DMS153 treated with DMSO at 0.1 percent for 48 hours (cell line): ENCODE measurements around the gene RNASE8.
A peak's percentile ranks its signal among the peaks of the same experiment; 100 is the strongest.
"Not testable (repeated sequence)": the region's sequence is repeated elsewhere in the genome, so short reads cannot be mapped to it uniquely, and the experiment has no call there.

ENCODE experiments used
- DNase-seq: peaks from one replicate; lab custom pipeline; 2025; ENCODE audit not compliant: unreplicated experiment; lab: John Stamatoyannopoulos, UW

RNASE8 gene

DNA sequence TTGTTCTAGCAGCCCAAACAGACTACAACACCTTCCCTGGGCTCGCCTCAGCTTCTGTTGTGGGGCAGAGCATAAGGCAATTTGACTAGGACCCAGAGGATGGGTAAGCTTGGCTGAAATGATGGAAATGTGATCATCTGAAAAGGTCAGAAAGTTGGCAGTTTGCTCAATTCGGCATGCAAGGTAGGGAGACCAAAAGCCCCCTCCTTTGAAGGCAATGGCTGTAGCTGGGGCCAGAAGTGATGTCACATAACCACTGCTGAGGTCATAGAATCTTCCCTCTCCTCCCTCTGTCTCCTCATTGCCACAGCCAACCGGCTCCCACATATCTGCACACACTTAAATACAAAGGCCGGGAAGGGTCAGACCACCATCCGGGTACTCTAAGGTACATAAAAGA is 27.7 kb upstream of the RNASE8 start, which contains the start of gene TPPP2:
TSS of gene TPPP2 (plus strand) at position 301 of the 400 bp plus-strand sequence. CDS start 365 bp downstream, outside the sequence.
- no peak for DNase-seq

DNA sequence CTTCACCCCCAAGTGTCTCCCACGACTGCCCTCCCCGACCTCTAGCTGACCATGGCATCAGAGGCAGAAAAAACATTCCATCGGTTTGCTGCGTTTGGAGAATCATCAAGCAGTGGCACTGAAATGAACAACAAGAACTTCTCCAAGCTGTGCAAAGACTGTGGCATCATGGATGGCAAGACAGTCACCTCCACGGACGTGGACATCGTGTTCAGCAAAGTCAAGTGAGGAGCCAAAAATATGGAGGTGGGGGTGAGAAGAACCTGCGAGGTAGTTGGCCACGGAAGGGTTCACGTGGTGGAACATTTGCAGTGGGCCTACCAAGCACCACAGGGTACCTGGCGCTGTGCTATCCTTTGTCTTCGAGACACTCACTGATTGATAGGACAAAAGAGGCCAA is 27.1 kb upstream of the RNASE8 start:
- no peak for DNase-seq

DNA sequence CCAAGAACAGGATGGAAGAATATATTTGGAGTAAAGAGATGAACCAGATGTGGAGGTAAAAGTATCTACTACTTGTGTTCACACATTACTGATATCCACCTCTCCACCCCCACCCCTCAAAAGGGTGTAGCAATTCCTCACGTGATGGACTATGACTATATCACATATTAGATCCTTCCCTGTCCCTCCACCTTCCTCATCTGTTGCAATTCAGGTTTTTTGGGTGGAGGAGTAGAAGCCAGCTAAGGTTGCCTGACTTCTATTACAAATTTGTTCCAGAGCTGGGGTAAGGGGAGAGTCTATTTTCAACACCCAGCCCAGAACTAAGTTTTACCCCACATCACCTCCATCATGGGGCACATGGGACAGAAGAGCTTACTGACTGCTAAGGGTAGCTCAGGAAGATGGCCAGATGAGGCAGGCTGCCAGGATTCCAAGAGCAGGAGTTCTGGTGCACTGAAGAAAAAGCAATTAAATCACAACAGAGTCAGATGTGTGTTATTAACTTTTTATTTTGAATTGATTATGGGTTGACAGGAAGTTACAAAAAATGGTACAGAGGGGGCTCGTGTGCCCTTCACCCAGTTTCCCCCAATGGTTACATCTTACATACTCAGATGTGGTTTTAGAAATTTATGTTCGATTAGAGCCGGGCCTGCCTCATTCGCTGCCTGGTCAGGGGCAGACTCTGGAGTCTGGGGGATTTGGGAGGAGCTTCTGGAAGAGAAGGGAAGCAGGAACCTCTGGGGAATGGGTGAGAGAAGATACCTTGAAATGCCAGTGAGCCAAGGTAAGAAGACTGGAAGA is 25.1 kb upstream of the RNASE8 start:
- no peak for DNase-seq

DNA sequence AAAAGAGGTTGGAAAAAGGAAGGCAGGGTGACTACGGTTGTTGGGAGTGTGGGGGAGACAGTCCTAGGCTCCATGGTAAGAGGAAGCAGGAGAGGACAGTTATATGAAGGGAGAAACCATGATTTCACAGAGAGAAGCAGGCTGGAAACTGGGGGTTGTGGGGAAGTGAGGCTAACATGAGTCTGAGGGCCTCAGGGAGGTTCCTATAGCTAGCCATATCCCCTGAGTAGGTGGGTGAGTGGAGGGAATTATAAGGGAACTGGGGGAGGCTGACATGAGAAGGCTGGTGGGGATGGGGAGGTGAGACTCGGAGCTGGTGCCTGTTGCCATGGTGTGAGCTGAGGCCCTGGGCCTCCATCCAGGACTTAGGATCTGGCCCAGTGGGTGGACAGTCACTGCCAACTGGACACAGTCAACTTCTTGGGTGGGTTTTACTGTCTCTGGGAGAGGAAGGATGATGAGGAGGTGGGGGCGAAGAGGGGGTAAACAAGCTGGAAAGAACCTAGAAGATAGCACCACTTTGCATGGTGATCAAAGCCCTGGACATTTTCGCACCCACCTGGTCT is 24.4 kb upstream of the RNASE8 start:
- no peak for DNase-seq

DNA sequence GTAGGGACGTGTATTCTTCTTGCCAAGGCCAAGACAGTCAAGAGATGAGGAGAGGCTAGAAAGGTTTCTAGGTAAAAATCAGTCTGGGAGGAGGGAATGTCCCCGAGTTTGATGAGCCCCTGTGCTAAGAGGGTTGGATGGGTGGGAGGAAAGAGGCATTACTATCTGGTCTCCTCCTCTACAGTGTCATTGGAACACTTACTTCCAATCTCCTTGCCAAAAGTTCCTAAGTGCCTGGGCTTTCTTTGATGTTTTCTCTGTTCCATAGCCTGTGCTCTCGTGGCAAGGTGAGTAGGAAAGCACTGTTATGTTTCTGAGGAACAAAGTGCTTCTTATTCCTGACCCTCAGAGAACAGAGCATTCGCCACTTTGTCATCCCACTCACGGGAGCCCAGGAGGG is 22.9 kb upstream of the RNASE8 start, which contains the start of gene RNASE13:
TSS of gene RNASE13 (minus strand) at position 101 of the 400 bp plus-strand sequence. CDS start 519 bp downstream, outside the sequence.
- no peak for DNase-seq

DNA sequence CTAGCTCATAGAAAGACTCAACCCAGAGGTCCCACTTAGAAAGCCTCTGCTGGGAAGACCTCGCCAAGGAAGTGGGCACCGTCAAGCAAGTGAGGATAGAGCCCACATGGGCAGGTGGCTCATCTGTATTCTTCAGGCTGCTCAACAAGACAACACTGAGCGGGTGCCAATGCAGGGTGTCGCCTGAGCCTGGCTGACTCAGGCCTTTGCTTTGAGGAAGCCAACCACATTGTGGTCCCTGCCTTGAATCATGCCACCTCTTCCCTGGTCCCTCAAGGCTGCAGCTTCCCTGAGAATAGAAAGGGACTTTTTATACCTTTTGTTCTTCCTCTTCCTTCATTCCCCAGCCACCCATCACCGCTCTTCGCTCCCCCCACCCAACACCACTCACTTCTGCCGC is 20.9 kb upstream of the RNASE8 start:
- no peak for DNase-seq

DNA sequence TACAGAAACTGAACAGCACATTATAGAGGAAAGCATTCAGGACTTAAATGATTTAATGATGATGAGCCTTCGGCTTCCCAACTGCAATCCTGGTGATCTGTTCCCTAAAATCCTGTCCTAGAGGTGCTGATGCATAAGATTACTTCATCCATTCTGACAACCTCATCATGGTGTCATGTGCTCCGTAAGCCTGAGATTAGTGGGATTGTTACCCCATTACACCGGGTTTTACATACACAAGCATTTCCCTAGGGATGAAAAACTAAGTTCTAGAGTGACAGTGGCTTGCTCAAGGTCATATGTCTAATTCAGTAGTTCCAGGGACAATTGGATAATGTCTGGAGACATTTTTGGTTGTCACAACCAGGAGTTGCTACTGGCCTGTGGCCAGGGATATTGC is 20.5 kb upstream of the RNASE8 start:
- no peak for DNase-seq

DNA sequence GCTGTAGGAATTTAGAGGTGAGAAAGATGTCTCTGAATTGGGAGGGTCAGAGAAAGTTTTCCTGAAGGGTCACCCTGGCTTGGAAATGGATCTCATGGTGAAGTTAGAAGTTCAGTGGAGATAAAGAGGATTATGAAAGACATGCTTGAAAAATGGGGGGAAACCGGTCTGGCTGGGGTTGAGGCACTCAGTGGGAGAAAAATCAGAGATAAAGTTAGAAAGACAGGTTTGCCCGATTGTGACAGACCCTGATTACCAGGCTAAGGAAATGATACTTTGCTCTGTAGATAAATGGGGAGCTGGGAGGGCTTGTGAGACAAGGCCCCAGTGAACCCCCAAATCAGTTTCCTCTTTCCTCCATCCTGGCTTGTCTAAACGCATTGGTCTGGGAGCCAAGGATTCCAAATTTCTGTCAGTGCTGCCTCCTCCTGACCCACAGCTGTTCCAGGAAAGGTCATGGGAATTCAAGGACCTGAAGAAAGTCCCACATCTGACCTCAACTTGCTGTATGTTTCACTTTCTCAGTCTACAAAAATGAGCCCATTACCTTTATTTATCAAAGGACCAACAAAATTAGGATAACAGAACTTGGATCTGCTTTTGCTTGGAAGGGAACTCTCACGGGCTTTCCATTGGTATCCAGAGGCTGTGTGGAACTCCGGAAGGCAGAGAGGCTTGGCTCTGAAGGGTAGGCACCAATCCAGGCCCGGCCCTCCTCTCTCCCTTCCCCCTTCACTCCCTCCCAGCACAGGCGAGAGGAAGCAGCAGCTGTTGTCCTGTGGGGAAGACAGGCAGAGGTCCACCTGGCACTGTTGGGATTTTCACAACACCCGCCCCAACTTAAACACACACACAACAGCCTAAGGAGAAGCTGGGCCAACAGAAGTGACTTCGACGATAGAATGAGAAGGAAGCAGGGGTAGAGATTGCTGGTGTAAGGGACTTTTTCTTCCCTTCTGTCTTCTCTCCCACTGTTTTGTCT is 18.9 kb upstream of the RNASE8 start:
- DNase-seq, result peak; percentile 1

DNA sequence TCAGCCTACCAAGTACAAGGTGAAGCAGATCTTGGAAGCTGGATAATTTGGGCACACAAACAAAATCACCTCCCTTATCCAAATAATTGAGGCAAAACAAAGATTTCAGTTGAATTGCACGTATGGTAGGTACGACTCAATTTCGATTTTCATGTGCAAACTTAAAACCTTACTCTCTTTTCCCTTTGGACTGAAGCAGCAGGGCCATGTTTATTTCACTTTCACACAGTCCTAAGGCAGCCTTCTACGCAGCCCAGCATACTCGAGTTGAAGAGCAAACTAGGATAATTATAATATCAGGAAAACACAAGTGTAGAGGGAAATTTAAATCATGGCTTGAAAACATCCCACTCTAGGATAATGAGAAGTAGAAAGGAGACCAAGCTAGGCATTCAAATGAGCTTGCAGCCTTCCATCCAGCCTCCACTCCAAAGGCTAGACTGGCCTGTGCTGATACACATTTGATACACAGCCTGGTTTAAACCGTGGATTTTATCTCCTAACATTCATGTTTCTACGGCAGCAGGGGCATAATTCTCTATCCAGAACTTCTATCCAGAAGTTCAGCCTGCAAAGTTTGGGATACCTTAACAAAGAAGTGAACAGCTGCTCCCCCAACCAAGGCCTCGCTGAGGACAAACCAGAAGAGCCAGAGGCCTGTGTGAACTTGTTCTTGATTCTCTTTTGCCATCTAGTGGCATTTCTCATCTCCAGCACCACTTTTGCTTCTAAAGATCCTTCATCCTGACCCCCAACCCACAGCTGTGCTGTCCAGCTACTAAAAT is 17.8 kb upstream of the RNASE8 start:
- peak; percentile 15 for DNase-seq

DNA sequence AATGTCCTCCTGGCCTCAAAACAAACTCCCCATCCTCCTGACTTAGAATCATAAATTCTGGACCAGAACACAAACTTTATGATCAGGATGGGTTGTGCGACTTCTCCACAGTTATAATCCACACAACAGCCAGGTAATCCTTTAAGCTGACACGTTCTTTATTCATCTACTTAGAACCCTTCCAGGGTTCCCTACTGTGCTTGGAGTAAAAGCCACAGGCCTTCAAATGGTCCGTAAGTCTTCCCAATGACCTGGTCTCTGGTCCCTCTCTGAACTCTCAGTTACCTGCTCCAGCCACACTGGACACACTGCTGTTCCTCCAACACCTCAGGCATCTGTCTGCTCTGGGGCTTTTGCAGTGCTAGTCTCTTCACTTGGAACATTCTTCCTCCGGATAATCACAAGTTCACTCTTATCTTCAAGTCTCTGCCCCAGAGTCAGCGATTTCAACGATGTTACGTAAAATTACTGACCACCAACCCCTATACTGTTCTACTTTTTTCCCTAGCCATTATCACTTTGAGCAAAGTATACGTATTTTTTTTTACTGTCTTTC is 17.2 kb upstream of the RNASE8 start:
- no peak for DNase-seq

DNA sequence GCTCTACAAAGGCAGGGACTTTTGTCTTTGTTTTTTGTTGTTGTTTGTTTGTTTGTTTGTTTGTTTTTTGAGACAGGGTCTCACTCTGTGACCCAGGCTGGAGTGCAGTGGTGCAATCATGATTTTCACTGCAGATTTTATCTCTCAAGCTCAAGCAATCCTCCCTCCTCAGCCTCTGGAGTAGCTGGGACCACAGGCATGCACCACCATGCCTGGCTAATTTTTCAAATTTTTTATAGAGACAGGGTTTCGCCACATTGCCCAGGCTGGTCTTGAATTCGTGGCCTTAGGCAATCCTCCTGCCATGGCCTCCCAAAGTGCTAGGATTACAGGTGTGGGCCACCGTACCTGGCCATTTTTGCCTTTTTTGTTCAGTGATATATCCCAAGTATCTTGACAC is 16.7 kb upstream of the RNASE8 start:
- not testable (repeated sequence) for DNase-seq

DNA sequence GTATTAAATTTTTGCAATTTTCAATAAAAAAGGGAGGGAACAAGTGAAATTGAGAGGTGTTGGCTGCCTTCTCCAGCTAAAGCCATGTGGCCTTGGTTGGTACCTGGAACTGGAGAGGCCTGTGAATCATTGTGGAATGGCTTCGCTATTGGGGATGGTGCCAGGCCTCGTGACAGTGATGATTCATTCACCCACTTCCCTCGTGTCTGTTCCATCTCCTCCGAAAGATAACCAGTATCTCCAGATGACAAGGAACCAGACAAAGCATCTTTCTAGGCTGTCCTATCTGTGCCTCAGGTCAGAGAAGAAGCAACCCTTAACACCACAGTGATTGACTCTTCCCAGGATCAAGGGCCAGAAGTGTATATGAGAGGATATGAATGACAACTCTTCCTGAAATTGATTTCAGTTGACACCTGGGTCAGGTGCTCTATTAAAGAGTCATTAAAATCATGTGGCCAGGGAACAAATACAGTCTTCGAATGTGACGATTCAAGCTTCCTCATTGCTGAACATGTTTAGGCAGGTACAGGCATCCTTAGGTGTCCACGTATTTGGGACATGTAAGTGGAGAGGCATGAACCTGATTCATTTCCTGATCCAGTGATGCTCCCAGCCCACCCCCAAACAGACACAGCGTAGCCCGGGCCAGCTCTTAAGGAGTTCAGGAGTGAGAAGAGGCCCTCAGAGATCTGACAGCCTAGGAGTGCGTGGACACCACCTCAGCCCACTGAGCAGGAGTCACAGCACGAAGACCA is 15.8 kb upstream of the RNASE8 start, which contains the start of gene RNASE7:
TSS of gene RNASE7 (plus strand) at position 687 of the 758 bp plus-strand sequence. CDS start 631 bp downstream, outside the sequence.
- DNase-seq, result no peak

DNA sequence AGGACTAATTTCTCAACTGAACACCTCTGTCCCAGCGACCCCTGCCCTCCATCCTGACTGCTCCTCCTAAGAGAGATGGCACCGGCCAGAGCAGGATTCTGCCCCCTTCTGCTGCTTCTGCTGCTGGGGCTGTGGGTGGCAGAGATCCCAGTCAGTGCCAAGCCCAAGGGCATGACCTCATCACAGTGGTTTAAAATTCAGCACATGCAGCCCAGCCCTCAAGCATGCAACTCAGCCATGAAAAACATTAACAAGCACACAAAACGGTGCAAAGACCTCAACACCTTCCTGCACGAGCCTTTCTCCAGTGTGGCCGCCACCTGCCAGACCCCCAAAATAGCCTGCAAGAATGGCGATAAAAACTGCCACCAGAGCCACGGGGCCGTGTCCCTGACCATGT is 14.7 kb upstream of the RNASE8 start:
- DNase-seq, result no peak

DNA sequence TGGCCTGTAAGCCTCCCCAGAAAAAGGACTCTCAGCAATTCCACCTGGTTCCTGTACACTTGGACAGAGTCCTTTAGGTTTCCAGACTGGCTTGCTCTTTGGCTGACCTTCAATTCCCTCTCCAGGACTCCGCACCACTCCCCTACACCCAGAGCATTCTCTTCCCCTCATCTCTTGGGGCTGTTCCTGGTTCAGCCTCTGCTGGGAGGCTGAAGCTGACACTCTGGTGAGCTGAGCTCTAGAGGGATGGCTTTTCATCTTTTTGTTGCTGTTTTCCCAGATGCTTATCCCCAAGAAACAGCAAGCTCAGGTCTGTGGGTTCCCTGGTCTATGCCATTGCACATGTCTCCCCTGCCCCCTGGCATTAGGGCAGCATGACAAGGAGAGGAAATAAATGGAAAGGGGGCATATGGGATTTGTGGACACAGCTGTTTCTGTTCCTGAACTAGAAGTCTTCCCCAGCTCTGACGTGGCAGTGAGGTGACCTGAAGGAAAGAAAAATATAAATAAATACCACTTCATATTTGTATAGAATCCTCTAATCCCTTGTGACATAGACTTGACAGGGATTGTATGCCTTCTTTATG is 14.1 kb upstream of the RNASE8 start:
- no peak for DNase-seq

DNA sequence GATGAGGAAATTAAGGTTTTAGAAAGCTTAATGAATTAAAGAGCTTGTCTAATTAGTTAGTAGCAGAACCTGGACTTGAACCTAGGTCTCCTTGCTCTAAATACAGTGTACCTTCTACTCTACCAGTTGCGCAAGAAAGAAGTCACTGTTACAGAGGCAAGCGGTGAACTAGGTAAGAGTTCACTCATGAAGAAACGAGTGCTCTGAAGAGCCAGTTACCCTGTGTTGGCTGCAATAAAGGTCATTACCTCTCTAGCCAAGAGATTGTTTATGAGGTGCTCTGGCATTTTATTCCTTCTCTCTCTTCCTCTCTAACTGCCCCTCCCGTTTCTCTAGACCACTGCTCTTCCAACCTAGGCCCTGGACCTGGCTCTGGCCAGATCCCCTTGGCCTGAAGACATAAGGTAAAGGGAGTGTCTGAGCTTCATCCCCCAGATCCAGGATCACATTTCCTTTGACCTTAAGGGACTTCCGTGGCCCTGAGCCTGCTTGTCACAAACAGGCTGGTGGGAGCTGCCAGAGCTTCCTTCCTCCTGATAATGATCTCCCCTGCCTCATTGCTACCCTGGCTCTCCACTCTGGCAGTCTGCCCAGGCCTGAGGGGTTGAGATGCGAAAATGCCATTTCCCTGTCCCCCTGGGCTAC is 13.5 kb upstream of the RNASE8 start:
- DNase-seq, result peak; percentile 9

DNA sequence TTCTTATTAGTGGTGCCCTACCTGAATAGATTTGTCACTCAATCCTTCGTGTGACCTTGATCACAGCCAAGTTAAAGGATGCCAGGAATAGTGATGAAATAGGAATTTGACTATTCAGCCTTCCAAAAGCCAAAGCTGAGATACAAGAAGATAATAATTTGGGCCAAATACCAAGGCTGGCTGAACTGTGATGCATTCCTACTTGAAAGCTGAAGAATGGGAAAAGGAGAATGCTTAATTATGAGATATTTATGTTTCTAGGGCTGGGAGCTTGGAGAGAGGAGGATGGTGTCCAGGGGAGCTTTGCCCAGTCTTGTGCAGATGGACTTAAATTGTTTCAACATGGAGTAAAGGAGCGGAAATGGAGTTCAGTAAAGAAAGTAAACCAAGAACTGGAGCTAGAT is 10.2 kb upstream of the RNASE8 start:
- DNase-seq, result no peak

DNA sequence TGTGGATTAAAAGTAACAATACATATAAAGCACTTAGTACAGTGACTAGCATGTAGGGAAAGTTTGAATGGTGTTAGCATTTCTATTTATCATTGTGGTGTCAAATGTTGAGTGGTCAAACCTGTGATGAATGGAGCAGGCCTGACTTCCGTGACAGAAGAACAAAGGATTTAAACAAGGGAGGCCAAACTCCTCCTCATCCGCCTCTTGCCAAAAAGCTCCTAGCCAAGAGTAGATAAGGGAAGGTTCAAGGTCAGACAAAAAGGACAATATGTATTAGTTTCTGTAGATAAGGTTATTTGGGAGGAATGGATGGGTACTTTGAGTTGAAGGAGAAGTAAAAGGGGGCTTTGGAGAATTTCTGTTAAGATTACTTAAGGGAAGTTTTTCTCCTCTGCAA is 9.0 kb upstream of the RNASE8 start:
- DNase-seq, result no peak

DNA sequence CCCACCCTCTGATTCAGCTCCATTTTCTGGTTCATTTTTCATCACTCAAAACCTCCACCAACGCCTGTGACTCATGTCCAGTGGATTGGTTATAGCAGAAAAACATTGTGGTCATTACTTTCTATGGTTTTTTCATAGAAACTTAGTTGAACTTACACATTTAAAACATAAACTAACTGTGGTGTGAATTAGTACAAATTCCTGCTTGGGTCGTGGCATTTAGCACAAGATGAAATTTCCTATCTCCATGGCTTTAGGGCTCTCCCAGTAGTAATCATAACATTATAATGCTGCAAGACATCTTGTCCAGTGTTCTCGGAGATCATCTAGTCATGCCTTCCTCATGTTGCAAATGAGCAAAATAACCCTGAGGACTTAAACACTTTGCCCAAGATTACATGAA is 8.3 kb upstream of the RNASE8 start:
- no peak for DNase-seq

DNA sequence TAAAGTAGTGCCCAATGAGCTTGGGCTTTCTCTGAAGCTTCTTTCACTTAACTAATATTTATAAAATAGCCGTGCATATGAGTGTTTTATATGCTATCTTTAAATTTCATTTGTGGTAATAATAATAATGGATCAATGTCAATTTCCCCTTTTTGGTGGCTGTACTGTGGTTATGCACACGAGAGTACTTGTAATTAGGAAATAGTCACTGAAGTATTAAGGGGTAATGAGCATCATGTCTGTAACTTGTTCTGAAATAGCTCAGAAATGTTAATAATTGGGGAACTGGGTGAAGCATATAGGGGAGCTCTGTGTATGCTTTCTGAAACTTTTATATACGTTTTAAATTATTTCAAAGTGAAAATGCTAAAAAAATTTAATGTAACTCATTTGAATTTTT is 7.0 kb upstream of the RNASE8 start:
- no peak for DNase-seq
